ENCODE results near the gene PAQR7.
"Not testable (repeated sequence)": the region's sequence is repeated elsewhere in the genome, so short reads cannot be mapped to it uniquely, and the experiment has no call there.

PAQR7 gene

GRCh38 chr1:25848531-25848930 lies 27.0 kb downstream of the PAQR7 start:
- DNase-seq (ENCODE audit: low read depth in 4 of 4, low spot score in 1 of 4): no peak

DNA sequence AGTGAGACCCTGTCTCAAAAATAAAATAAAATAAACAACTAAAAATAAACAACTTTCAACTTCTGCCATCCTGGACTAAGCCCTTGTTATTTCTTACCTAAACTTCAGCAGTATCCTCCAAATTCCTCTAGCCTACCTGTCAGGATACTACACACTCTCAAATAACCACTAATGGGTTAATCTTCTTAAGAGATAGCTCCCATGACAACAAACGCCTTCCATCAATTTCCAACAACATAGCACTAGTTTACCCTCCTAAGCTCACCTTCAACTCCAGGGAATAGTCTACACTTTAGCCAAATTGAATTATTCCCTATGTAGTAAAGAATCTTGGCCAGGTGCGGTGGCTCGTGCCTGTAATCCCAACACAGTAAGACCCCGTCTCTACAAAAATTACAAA lies 27.6 kb downstream of the PAQR7 start:
- DNase-seq (ENCODE audit: low read depth in 4 of 4, low spot score in 1 of 4): no peak

DNA sequence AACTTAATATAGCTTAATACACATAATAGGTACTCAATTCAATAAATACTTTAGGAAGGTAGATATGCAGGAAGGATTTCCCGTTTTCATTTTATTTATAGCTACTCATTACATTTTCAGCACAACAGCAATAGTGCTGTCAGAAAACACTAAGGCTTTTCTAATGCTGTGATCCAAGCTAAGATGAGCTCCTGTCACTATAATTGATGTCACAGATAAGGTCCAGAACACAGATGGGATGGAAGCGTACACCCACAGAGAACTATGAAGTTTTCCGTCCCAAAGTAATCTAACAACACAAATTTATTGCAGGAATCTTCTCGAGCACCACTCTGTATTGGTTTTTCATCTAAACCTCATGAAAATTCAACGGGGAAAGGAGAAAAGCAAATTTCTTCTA lies 29.8 kb downstream of the PAQR7 start:
- no peak for DNase-seq (ENCODE audit: low read depth in 4 of 4, low spot score in 1 of 4)

- DNase-seq (ENCODE audit: low read depth in 4 of 4, low spot score in 1 of 4): no peak
These were observed 30.8 kb downstream of the PAQR7 start for GRCh38 chr1:25844536-25845337.

DNA sequence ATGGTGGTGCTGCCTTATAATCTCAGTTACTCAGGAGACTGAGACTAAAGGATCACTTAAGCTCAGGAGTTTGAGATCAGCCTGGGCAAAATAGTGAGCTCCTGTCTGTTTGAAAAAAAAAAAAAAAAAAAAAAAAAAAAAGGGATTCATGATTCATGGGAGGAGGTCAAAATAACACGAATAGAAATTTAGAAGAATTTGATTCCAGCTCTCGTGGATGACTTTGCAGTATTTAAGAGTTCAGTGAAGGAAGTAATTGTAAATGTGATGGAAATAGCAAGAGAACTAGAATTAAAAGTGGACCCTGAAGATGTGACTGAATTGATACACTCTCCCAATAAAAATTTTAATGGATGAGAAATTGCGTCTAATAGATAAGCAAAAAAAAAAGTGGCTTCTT lies 32.0 kb downstream of the PAQR7 start:
- DNase-seq (ENCODE audit: low read depth in 4 of 4, low spot score in 1 of 4): no peak

- not testable (repeated sequence) for DNase-seq (ENCODE audit: low read depth in 4 of 4, low spot score in 1 of 4)
These were observed 35.7 kb downstream of the PAQR7 start for GRCh38 chr1:25839808-25840207.

DNA sequence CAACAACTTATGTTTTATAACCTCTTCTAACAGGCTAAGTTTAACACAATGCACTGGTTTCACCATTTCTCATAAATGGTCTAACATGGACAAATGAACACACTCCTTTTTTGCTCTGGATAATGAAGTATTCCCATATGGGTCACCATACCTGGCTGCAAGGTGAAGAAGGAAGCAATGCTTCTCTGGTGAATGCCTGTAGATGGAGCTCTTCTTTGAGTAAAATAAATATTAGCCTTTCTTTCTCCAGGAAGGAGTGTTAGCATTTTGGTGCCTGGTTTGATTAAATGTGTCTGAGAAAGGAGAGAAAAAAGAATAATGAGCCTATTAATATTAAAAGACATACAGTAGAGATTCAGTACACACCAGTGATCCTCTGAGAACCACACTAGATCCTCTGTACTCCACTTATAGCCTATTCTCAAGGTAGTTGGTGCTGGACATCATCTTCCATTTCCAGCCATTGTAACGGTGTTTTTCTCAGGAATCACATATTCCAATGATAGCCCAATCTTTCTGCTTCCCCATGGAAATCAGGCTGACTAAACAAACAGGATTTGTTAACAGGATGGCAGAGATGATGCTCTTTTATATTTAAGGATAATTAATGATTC lies 38.1 kb downstream of the PAQR7 start:
- no peak for DNase-seq (ENCODE audit: low read depth in 4 of 4, low spot score in 1 of 4)

DNA sequence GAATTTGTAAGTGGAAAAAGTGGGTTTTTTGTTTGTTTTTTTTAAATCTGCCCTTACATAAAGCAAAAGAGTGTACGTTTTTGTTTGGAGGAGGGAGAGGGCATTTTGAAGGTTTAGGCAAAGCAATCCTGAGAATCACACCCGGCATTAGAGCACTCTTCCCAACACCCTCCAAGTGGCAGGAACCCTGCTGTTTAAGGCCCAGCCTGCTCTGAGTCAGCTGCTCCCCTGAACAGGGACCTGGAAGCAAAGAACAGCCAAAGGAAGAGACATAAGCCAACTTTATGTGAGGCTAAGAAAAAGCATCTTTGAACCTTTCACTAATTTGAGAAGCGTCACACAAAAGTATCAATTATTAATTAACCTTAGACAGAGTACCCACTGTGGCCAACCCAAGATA lies 38.8 kb downstream of the PAQR7 start:
- no peak for DNase-seq (ENCODE audit: low read depth in 4 of 4, low spot score in 1 of 4)

GRCh38 chr1:25834894-25835293 lies 40.6 kb downstream of the PAQR7 start:
- no peak for DNase-seq (ENCODE audit: low read depth in 4 of 4, low spot score in 1 of 4)

GRCh38 chr1:25833158-25833557 lies 42.4 kb downstream of the PAQR7 start:
- no peak for DNase-seq (ENCODE audit: low read depth in 4 of 4, low spot score in 1 of 4)

DNA sequence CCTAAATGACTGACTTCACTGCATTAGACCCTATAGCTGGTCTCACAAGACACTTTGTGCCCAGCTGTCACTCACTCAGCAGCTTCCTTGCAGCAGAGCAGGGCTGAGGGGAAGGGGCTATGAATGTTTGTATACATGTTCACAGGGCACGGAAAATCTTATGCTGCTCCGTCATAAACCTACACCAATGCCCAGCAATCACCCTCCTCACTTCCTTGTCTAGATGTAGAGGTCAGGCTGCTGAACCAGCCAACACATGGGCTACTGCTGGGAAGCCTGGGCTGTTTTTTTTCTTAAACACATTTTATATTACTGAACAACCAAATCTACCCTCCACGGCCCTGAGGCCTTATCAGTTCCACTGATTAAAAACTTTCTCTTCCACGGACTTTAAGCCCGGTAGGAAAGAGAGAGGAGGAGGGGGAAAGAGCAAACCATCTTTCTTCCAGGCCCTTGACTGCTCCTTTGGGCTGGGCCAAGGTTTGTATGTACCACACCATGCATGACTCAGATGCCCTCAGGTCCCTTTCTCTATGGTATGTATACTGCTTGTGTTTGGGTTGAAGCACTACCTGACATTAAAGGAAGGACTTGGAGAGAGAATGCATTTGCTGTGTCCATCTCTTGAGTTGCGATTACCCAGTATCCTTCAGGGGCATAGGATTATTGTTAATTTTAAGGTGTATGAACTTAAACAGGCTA lies 43.0 kb downstream of the PAQR7 start:
- DNase-seq (ENCODE audit: low read depth in 4 of 4, low spot score in 1 of 4): no peak

GRCh38 chr1:25831569-25832196 lies 43.8 kb downstream of the PAQR7 start:
- no peak for DNase-seq (ENCODE audit: low read depth in 4 of 4, low spot score in 1 of 4)

- DNase-seq (ENCODE audit: low read depth in 4 of 4, low spot score in 1 of 4): no peak
These were observed 46.5 kb downstream of the PAQR7 start for GRCh38 chr1:25829046-25829445.

GRCh38 chr1:25828491-25828890 lies 47.0 kb downstream of the PAQR7 start:
- DNase-seq (ENCODE audit: low read depth in 4 of 4, low spot score in 1 of 4): no peak

DNA sequence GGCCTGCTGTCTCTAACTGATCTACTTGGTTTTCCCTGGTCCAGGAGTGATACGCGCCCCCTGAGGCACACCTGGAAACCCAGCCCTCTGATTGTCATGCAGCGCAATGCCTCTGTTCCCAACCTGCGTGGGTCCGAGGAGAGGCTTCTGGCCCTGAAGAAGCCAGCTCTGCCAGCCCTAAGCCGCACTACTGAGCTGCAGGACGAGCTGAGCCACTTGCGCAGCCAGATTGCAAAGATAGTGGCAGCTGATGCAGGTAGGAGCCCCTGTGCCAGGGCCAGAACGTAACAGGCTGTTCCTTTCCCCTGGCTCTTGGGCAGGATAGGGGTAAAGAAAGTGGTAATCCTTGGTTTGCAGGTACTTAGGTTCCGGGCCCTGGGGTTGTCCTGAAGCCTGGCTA lies 48.9 kb downstream of the PAQR7 start:
- no peak for DNase-seq (ENCODE audit: low read depth in 4 of 4, low spot score in 1 of 4)

DNA sequence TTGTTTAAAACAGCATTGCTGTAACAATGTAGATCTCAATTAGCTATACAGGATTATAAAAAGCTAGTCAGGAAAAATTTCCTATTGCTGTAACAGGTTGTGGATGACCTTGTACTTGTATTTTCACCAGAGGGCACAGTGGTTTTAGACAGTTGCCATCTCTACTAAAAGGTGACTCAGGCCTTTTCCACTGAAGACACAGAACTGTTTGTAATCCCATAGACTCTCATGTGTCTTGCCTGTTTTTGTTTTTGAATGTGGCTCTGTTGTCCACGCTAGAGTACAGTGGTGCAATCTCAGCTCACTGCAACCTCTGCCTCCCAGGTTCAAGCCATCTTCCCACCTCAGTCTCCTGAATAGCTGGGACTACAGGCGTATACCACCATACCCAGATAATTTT lies 49.9 kb downstream of the PAQR7 start:
- no peak for DNase-seq (ENCODE audit: low read depth in 4 of 4, low spot score in 1 of 4)

GRCh38 chr1:25821630-25822091 lies 53.8 kb downstream of the PAQR7 start:
- no peak for DNase-seq (ENCODE audit: low read depth in 4 of 4, low spot score in 1 of 4)

- DNase-seq (ENCODE audit: low read depth in 4 of 4, low spot score in 1 of 4): no peak
These were observed 54.4 kb downstream of the PAQR7 start for GRCh38 chr1:25821112-25821476.

DNA sequence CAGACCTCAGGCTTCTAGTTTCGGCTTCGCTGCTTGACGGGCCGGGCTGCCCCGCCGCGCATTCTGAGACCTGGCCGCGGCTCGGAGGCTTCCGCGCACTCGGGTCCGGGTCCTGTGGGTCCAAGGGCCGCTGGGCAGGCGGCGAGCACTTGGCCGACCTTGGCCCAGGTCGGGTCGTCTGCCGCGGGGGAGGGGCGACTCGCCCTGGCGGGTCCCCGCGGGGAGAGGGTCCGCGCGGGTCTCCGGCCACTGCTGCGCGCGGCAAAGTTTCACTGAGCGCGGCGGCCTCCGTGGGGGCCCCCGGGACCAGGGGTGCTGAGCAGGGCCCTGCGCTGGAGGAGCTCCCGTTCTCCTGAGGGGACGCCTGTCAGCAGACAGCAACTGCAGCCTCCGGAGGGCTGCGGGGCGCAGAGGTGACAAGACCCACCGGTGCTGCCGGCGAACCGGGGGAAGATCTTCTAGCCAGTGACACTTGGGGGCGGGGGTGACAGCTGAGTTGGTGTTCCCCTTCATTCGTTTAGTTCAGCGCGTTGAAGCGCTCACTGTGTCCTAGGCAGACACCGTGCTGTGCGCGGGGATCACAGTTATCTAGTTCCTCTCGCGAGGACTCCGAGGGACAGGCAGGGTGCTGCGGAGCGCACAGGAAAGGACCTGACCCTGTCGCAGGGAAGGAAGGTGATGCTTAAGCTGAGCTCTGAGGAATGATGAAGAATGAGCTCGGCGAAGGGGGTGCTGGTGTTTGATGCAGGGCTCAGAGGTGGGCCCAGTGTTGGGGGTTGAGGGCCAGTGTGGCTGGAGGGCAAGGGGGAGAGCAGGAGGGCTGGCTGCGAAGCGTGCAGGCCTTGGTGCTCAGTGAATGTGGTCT lies 55.0 kb downstream of the PAQR7 start:
- DNase-seq (ENCODE audit: low read depth in 4 of 4, low spot score in 1 of 4): peak in 3 of 4 experiments; percentile 28 to 57 (median 56)

- peak; percentile 83 to 93 (median 86) for DNase-seq (ENCODE audit: low read depth in 4 of 4, low spot score in 1 of 4)
These were observed 55.8 kb downstream of the PAQR7 start, which contains the start of gene MTFR1L for GRCh38 chr1:25819491-25820246. TSS of gene MTFR1L (plus strand) at chr1:25819954. CDS start at chr1:25823105, 3,151 bp downstream.

Data from stimulated activated CD4-positive, alpha-beta T cell treated with anti-CD3 and anti-CD28 coated beads, Interleukin-1b, Interleukin-23, amount 100 ng/mL, for 24 hours (primary cell).